NCI-H2081 (cell line): ENCODE data around the gene SPATA13.
"Not testable (repeated sequence)": the region's sequence is repeated elsewhere in the genome, so short reads cannot be mapped to it uniquely, and the experiment has no call there.

ENCODE experiments used
- DNase-seq, 2 experiments: peaks; one replicate each; lab custom pipeline; 2025; lab: John Stamatoyannopoulos, UW

Gene SPATA13

GRCh38 chr13:24279327-24280110 lies 119.0 kb downstream of the SPATA13 start:
- DNase-seq: no peak

DNA sequence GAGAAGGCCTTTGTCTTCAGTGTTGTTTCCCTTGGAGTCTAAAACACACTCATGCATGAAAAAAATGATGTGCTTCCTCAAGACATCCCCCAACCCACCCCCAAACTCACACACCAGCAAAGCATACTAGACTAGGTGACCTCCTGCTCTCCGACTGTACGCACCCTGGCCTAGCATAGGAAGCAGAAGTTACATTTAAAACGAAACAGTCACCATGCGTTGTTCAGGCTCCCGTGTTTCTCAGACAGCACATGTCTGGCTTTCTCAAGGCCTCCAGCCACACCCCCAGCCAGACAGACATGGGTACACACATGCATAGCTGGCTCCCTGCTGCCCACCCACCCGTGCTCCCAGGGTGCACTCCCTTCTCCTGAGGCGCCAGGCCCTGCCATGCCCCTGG lies 120.2 kb downstream of the SPATA13 start:
- DNase-seq: no peak

DNA sequence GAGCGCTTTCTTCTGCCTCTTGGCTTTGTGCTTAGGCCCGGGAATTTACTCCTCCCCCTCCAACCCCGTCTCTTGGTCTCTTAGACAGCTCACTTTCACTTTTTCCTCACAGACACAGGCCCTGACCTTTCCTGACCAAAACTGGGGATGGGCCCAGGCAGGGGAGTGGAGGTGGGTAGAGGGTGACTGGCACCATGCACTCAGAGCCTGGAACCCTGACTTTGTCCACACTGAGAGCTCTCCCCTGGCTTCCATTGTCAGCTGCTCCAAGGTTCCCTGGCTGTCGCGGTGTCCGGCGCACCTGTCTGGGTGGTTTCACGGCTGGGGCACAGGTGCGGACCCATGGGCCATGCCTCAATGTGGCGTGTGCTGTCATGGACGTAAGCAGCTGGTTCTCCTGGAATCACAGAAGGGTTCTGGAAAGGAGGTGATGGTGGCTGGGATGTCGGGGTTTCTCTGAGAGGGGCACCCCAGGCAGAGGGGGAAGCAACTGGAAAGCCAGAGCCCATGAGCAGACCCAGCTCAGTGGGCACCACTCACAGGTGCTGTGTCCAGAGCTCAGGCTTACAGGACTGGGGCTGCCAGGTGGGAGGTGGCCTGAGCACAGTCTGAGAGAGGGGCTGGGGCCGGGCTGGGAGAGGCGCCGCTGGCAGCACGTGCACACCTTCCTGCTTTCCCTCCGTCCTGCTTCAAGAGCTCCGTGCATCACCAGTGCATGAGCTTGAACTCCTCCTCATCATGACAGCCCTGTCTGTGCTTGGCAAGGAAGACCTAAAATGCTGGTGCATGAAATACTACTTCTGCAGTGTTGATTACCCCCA lies 120.9 kb downstream of the SPATA13 start:
- peak in 1 of 2 experiments; percentile 3 for DNase-seq

GRCh38 chr13:24282256-24282655 lies 121.7 kb downstream of the SPATA13 start:
- peak in 1 of 2 experiments; percentile 7 for DNase-seq

- DNase-seq: no peak
These were observed 124.5 kb downstream of the SPATA13 start for GRCh38 chr13:24284889-24285565.

DNA sequence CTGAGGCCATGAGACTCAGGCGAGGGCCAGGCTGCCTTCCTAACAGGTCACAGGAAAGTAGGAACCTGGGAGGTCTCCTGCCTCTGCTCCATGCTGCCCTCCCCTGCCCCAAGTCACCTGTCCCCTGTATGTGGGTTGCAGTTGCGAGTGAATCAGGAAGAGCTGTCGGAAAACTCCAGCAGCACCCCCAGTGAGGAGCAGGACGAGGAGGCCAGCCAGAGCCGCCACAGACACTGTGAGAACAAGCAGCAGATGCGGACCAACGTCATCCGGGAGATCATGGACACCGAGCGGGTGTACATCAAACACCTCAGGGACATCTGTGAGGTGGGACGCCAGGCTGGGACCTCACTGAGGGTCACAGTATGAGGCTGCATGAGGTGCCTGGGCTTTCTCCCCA lies 126.1 kb downstream of the SPATA13 start:
- no peak for DNase-seq

- DNase-seq: no peak
These were observed 127.3 kb downstream of the SPATA13 start for GRCh38 chr13:24287748-24288287.

DNA sequence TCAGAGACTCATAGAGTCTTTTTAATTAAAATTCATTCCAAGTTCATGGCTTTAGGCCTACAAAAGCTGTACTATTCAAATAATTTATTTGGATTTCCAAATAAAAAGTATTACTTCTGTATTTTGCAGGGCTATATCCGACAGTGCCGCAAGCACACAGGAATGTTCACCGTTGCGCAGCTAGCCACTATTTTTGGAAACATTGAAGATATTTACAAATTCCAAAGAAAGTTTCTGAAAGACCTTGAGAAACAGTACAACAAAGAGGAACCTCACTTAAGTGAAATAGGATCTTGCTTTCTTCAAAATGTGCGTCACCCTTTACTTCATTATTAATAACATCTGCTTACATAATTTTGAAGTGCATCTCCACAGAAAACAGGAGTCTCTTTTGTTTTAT lies 128.3 kb downstream of the SPATA13 start:
- DNase-seq: no peak

- no peak for DNase-seq
These were observed 129.9 kb downstream of the SPATA13 start for GRCh38 chr13:24290280-24290932.

GRCh38 chr13:24292481-24292880 lies 132.0 kb downstream of the SPATA13 start:
- DNase-seq: no peak

GRCh38 chr13:24293746-24294145 lies 133.2 kb downstream of the SPATA13 start:
- no peak for DNase-seq

GRCh38 chr13:24299488-24300114 lies 139.1 kb downstream of the SPATA13 start:
- DNase-seq: no peak

DNA sequence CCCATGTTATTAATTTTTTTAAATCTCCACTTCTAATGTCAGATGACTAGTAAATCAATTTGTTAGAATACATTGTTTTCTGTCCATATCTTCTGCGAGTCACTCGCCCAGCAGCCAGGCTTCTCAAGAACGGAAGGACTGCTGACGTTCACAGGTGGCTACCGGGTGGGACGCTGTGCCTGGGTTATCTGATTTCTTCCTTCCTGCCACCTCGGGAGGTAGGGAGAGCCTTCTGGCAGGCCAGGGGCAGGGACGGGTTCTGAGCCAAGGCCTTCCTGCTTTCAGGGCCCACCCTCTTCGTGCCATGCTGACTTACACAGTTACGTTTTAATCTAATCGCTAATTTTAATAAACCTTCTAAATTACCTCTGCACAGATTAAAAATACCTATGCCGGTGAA lies 140.9 kb downstream of the SPATA13 start:
- no peak for DNase-seq

DNA sequence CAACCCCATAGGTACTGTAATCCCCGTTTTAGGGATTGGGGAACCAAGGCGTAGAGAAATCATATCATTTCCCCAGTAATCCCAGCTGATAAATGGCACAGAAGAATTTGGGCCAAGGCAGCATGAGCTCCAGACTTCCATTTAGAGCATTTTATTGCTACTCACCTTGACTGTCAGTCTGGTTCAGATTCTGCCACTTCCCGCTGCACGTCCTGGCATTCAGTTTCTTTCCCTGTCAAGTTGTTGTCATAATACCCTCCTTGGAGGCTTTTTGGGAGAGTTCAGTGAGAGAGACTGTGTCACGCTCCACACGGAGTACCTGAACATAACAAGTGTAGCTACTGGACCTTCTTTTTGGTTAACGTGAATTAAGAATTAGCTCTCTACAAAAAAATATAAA lies 141.4 kb downstream of the SPATA13 start:
- no peak for DNase-seq

DNA sequence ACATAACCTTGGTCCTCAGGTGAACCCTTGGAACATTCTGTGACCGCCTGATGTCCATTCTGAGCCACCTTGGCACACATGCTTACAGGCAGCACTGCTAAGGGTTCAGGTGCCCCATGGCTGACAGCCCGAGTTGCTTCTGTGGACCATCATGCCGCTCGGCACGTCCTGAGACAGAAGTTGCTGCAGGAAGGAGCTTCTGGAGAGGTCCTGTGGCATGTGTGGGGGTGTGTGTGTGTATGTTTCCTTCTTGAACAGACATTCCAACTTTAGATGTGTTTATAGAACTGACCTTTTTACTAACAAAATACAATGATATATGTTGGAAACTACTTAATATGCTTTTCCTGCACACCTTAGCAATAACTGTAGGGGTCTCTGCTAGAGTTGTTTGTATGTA lies 144.1 kb downstream of the SPATA13 start:
- DNase-seq: no peak

- DNase-seq: no peak
These were observed 146.1 kb downstream of the SPATA13 start for GRCh38 chr13:24306632-24307031.

DNA sequence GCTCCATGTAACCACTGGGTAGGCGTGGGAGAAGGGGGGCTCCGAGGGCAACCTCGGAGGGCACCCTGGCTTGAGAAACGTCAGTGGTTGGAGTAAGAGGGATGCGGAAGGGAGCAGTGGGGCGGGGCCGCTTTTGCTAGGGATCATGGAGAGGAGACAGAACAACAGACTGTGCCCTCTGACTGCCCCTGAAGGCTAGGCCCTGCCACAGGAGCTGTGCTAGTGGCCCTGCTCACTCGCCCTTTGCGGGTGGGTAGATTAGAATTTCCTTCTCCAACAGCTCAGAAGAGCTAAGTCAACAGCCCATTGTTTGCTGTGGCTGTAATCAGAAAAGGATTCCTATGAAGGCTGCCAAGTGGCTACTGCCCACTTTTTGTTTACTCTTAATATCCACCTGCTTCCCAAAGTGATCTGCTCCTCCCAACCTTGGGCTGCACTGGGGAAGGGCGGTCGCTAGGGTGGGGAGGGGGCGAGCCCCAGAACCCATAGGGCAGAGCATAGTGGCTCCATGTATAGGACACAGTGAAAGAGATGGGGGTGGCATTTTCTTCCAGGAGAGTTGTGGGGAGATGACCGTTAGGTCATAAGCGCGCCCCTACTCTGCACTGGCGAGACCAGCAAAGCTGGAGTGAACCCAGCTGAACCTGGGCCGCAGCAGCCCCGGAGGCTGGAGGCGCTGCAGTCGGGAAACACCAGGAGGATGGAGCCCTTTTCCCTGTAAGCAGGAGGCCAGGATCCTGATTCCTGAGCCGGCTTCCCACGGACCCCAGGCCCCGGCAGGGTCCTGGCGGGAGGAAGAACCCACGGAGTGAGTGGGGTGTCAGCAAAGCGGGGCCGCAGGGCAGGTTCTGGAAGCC lies 146.9 kb downstream of the SPATA13 start:
- peak in 1 of 2 experiments; percentile 2 for DNase-seq

GRCh38 chr13:24308068-24308445 lies 147.5 kb downstream of the SPATA13 start:
- no peak for DNase-seq

DNA sequence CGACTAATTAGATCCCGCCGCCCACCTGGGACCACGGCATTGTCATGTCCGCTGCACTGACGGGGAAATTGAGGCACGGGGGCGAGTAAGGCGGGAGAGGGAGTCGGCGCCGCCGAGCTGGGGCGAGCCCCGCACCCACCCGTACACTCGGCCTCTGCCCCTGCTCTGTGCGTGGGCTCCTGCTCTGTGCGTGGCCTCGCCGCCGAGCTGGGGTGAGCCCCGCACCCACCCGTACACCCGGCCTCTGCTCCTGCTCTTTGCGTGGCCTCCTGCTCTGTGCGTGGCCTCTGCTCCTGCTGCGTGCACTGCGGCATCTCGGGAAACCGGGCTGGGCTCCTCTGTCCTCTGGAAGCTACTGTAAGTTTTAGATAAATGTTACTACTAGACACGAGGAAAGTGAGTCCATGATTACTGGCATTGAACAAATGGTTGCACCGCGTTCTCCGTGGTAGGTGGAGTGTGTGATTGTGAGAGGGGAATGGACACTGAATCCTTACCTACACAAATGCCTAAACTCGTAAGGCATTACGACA lies 148.0 kb downstream of the SPATA13 start:
- no peak for DNase-seq

GRCh38 chr13:24309300-24309699 lies 148.8 kb downstream of the SPATA13 start, which contains the start of gene C1QTNF9:
C1QTNF9 (plus strand) TSS chr13:24309580; CDS start chr13:24316004, 6,424 bp downstream.
- not testable (repeated sequence) for DNase-seq
